Endothelial cell of umbilical vein (primary cell): ENCODE measurements around the gene RTP3. TPM values are rescaled to one million over a fixed set of nuclear protein-coding genes. Genes with fewer than 3 reads are reported as not detected.

ENCODE experiments used
- BruUV-seq: library from RNA; stranded (reverse); fragments of 400-500 nt; replicated peaks from 2 replicates; lab custom pipeline; 2021; lab: Mats Ljungman, UMichigan
- CTCF ChIA-PET: fragments of 300-600, 350-600 bp; sonication (Branson Sonifier 250); formaldehyde crosslinking; loops from one replicate; lab custom pipeline; 2021; ENCODE audit warnings: antibody characterized with exemption, inconsistent platforms; lab: Charles Lee
- POLR2A ChIA-PET: fragments of 300-600, 350-600 bp; sonication (Branson Sonifier 250); formaldehyde crosslinking; loops from one replicate; lab custom pipeline; 2021; ENCODE audit warnings: antibody characterized with exemption, inconsistent platforms; lab: Charles Lee
- DNase-seq: peaks from one replicate; pipeline ENCODE4 v3.0.0-alpha.2; 2011; ENCODE audit warnings: low read depth, low spot score
- FAIRE-seq: peaks from 2 replicates; lab custom pipeline; 2011; peaks lifted over from hg19 to GRCh38; lab: Jason Lieb, UNC
- H2AFZ ChIP-seq: 2 replicates; pipeline ENCODE4 v1.6.0; 2012; ENCODE audit warnings: low read depth, low read length, control low read depth, inconsistent platforms
- H3K27ac ChIP-seq: 2 replicates; pipeline ENCODE4 v1.5.1; 2011; ENCODE audit warnings: low read depth, mild to moderate bottlenecking, control low read depth, low read length, moderate library complexity; ENCODE audit not compliant: insufficient read depth
- H3K27me3 ChIP-seq, 2 experiments: 2 replicates each; pipeline versions ENCODE4 v1.6.0 to v1.6.1; 2011; ENCODE audit warnings: low read length in 2 of 2, mixed read lengths in 1 of 2; ENCODE audit not compliant: control insufficient read depth in 2 of 2, insufficient read depth in 2 of 2
- H3K36me3 ChIP-seq, 2 experiments: 2 replicates in 1 of 2; 3 replicates in 1 of 2; pipeline ENCODE4 v1.5.1; 2011; ENCODE audit warnings: low read length in 2 of 2, mild to moderate bottlenecking in 1 of 2, moderate library complexity in 1 of 2; ENCODE audit not compliant: control insufficient read depth in 2 of 2, insufficient read depth in 2 of 2; ENCODE audit errors: extremely low read depth in 1 of 2
- H3K4me1 ChIP-seq: 3 replicates; pipeline ENCODE4 v1.5.1; 2011; ENCODE audit warnings: mild to moderate bottlenecking, low read length; ENCODE audit not compliant: control insufficient read depth, insufficient read depth; ENCODE audit errors: extremely low read depth
- H3K4me2 ChIP-seq: 2 replicates; pipeline ENCODE4 v1.6.1; 2011; ENCODE audit warnings: low read length, control low read depth, mixed read lengths; ENCODE audit not compliant: insufficient read depth
- H3K4me3 ChIP-seq, 3 experiments: fragments of 200-600 bp in 1 of 3; sonication (generic), shearing (Covaris generic) in 1 of 3; replicated peaks in 1 of 3; 2 replicates each; pipeline ENCODE4 v1.5.1; 2011 to 2016; ENCODE audit warnings: control low read depth in 3 of 3, low read length in 3 of 3, mild to moderate bottlenecking in 2 of 3, inconsistent platforms in 1 of 3, low read depth in 1 of 3, moderate library complexity in 1 of 3; ENCODE audit not compliant: insufficient read depth in 1 of 3
- H3K79me2 ChIP-seq: 2 replicates; pipeline ENCODE4 v1.6.0; 2012; ENCODE audit warnings: low read length, inconsistent platforms; ENCODE audit not compliant: control insufficient read depth, insufficient read depth
- H3K9ac ChIP-seq: replicated peaks from 2 replicates; pipeline ENCODE3; 2011; ENCODE audit warnings: low read length, control low read depth; ENCODE audit not compliant: insufficient read depth; ENCODE audit errors: extremely low read depth
- H3K9me1 ChIP-seq: replicated peaks from 3 replicates; pipeline ENCODE4 v1.6.0; 2011; ENCODE audit warnings: mild to moderate bottlenecking, low read length; ENCODE audit not compliant: control insufficient read depth, insufficient read depth; ENCODE audit errors: extremely low read depth
- H3K9me3 ChIP-seq: replicated peaks from 2 replicates; pipeline ENCODE4 v1.5.1; 2012; ENCODE audit warnings: low read length, inconsistent platforms; ENCODE audit not compliant: control insufficient read depth, insufficient read depth
- H4K20me1 ChIP-seq: replicated peaks from 2 replicates; pipeline ENCODE3; 2011; ENCODE audit warnings: mild to moderate bottlenecking, low read length; ENCODE audit not compliant: control insufficient read depth, insufficient read depth; ENCODE audit errors: extremely low read depth
- CTCF ChIP-seq, 2 donors: IDR thresholded peaks; 1 replicate in 1 of 2; 2 replicates in 1 of 2; pipeline ENCODE4 v1.5.1; 2011; ENCODE audit warnings: low read length in 2 of 2, mild to moderate bottlenecking in 2 of 2, moderate library complexity in 2 of 2, control low read depth in 1 of 2, inconsistent platforms in 1 of 2, low read depth in 1 of 2; ENCODE audit not compliant: insufficient read depth in 1 of 2; ENCODE audit errors: extremely low read depth in 1 of 2
- EZH2 ChIP-seq: IDR thresholded peaks from 2 replicates; pipeline ENCODE4 v1.6.1; 2012; ENCODE audit warnings: borderline replicate concordance, low read depth, mild to moderate bottlenecking, moderate library complexity, low read length, inconsistent platforms; ENCODE audit not compliant: severe bottlenecking
- FOS ChIP-seq: IDR thresholded peaks from 2 replicates; pipeline ENCODE4 v1.6.1; 2011; ENCODE audit warnings: mild to moderate bottlenecking, low read length, moderate library complexity, borderline replicate concordance; ENCODE audit not compliant: insufficient read depth
- GATA2 ChIP-seq: IDR thresholded peaks from 2 replicates; pipeline ENCODE4 v1.7.0; 2011; ENCODE audit warnings: low read depth, mild to moderate bottlenecking, moderate library complexity, mixed read lengths, low read length; ENCODE audit not compliant: insufficient read length, insufficient read depth
- JUN ChIP-seq: IDR thresholded peaks from 2 replicates; pipeline ENCODE4 v1.6.1; 2011; ENCODE audit warnings: borderline replicate concordance, low read depth; ENCODE audit not compliant: insufficient read length, insufficient read depth
- MAX ChIP-seq: IDR thresholded peaks from 2 replicates; pipeline ENCODE4 v1.6.1; 2011; ENCODE audit not compliant: insufficient read depth, insufficient read length
- MYC ChIP-seq: IDR thresholded peaks from one replicate; pipeline ENCODE4 v1.6.1; 2011; ENCODE audit warnings: mild to moderate bottlenecking, low read depth, low read length
- POLR2A ChIP-seq: IDR thresholded peaks from 2 replicates; pipeline ENCODE4 v1.6.1; 2012; ENCODE audit warnings: low read depth, mild to moderate bottlenecking, control low read depth, low read length
- POLR2AphosphoS5 ChIP-seq: IDR thresholded peaks from 2 replicates; pipeline ENCODE4 v1.6.1; 2012; ENCODE audit warnings: low read depth, mild to moderate bottlenecking, control low read depth, low read length, moderate library complexity; ENCODE audit not compliant: insufficient read depth
- dilution Hi-C: fragments of 300-500 bp; cut with MboI; formaldehyde crosslinking; loops from one replicate; pipeline ENCODE4 v1.15.0; 2019; ENCODE audit warnings: low sequenced_read_pairs; ENCODE audit not compliant: extremely low pct_ligation_motif_present
- intact Hi-C: fragments of 100-400 bp; cut with micrococcal nuclease; formaldehyde crosslinking; loops from one replicate; pipeline ENCODE4 v1.10.0; 2022
- polyA plus RNA-seq, 4 experiments: library from polyadenylated mRNA; depleted of rRNA in 3 of 4; stranded (reverse) in 3 of 4; unstranded in 1 of 4; fragments of >200 nt; gene quantifications; 2 replicates each; pipeline versions ENCODE4 v1.2.1 to v1.2.3, GENCODE V29; 2011 to 2012; ENCODE audit warnings: missing spikeins in 1 of 4
- total RNA-seq: library from RNA; stranded (reverse); gene quantifications from 2 replicates; pipeline ENCODE4 v1.2.3, GENCODE V29; 2021

RTP3 gene
- total and polyA plus RNA-seq, 2 donors (not counting 3 experiments of a cell fraction or from before 2014, with no cell fraction given) = 0.06 TPM; not detected in 1

DNA sequence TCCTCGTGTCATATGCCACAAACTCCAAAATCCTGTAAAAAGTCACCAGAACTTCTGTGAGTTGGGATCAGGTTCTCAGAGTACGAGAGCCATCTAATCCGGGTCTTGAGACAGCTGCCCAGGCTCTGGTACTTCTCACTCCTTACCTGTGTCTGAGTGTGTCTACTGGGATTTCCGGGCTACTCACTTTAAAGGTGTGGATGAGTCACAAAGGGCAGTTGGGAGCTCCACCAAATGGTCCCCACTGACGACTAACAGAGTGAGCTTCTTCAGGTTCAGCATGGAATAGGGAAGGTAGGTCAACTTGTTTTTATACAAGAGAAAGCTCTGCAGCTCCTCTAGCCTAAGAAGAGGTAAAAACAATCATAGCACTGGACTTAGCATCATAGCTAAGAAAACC, 29.5 kb downstream of the RTP3 start:
- FAIRE-seq = no peak
- Histone ChIP-seq H3K27ac (no peak overlapping the region), H3K9ac (no peak overlapping the region), H3K4me1 (no peaks in the 10 kb centered on the region), H3K36me3 (no peaks in the 10 kb centered on the region), H3K27me3 (peaks cover 0 to 4% of the 10 kb centered on the region in 2 experiments), H3K79me2 (no peaks in the 10 kb centered on the region), H3K9me1 (no peaks in the 10 kb centered on the region), H3K4me3 (no peak overlapping the region), H2AFZ (no peak overlapping the region), H3K9me3 (no peaks in the 10 kb centered on the region), H3K4me2 (no peak overlapping the region), H4K20me1 (no peaks in the 10 kb centered on the region)
- DNase-seq = no peak
- ChIA-PET CTCF (interaction anchor here (1.4 kb wide), 1 partner anchor 38 kb away, joined by 5 read pairs; no protein-coding TSS in a partner anchor), POLR2A (no interaction called here)
- no TSS peak for BruUV-seq
- no peak for TF ChIP-seq EZH2
- no peak for TF ChIP-seq POLR2AphosphoS5
- no peak for TF ChIP-seq FOS
- no peak for TF ChIP-seq JUN
- no peak for TF ChIP-seq MYC
- TF ChIP-seq MAX = no peak
- no peak for TF ChIP-seq POLR2A
- no peak for TF ChIP-seq GATA2
- no peak for TF ChIP-seq CTCF (IDR thresholded peaks at IDR 0.05; ENCODE audit: extremely low read depth in 1 of 2, insufficient read depth in 1 of 2, low read depth in 1 of 2, low read length in 2 of 2)
- intact Hi-C loops (no loop called here), dilution Hi-C loops (no loop called here)
